ENCODE results near the gene LRP1B.

GRCh38 chr2:142165790-142166189 lies 35.0 kb upstream of the LRP1B start:
- no peak for TF ChIP-seq POLR2AphosphoS5 (IDR thresholded peaks at IDR 0.05)
- TF ChIP-seq EZH2 (IDR thresholded peaks at IDR 0.05; ENCODE audit: borderline replicate concordance, insufficient read depth, low read length, poor library complexity, severe bottlenecking) = no peak
- TF ChIP-seq CTCF (IDR thresholded peaks at IDR 0.05; ENCODE audit: poor library complexity, severe bottlenecking) = no peak
- no peak for TF ChIP-seq RAD21 (conservative IDR thresholded peaks at IDR 0.05)
- no peak for TF ChIP-seq EP300 (conservative IDR thresholded peaks at IDR 0.05; ENCODE audit: poor library complexity, severe bottlenecking)
- no peak for TF ChIP-seq REST (IDR thresholded peaks at IDR 0.05; ENCODE audit: borderline replicate concordance)
- TF ChIP-seq TAF1 (IDR thresholded peaks at IDR 0.05; ENCODE audit: low read depth) = no peak
- TF ChIP-seq MXI1 (conservative IDR thresholded peaks at IDR 0.05; ENCODE audit: poor library complexity, severe bottlenecking) = no peak
- no peak for TF ChIP-seq SMC3 (conservative IDR thresholded peaks at IDR 0.05; ENCODE audit: poor library complexity)

Measured in neural cell (in vitro differentiated cells).